Measurements from ENCODE around the gene SBF2. TPM values are rescaled to one million over a fixed set of nuclear protein-coding genes. Genes with fewer than 3 reads are reported as not detected.

SBF2 gene
- total RNA-seq, 1 donor from 2014 or later: 44.9 TPM

DNA sequence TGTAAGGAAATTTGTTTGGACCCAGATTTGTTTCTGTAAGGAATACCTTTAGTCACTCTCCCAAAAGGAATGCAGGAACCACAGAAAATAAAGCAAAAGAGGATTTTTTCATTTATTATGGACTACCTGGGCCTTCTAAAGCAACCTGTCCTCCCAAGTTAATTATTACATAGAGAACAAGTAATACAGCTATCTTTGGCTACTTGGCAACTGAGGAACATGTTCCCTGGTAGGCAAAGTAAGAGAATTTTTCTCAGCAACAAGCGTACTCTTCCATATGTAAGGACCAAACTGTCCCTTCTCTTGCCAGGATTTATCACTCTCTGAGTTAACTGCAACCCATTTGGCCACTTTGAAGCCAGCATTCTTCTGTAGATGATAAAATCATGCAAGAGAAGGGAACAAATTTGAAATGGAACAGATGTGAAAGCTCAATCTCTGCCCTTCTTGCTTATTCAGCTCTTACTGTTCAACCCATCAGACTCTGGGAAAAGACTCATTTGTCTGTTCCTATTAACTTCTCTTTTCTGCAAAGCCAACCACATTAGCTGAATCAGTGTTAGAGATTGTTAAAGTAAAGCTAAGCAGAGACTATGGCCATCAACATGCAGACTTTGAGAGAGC, 440.0 kb downstream of the SBF2 start:
- H3K36me3 Mint-ChIP-seq (ENCODE audit: insufficient read depth): peaks cover 3% of the 10 kb centered on the region
- peaks cover 25% of the 10 kb centered on the region for H3K4me1 Mint-ChIP-seq (ENCODE audit: low read depth)
- no peak for DNase-seq (ENCODE audit: low spot score, unreplicated experiment)
- TF ChIP-seq, protein P1, sequence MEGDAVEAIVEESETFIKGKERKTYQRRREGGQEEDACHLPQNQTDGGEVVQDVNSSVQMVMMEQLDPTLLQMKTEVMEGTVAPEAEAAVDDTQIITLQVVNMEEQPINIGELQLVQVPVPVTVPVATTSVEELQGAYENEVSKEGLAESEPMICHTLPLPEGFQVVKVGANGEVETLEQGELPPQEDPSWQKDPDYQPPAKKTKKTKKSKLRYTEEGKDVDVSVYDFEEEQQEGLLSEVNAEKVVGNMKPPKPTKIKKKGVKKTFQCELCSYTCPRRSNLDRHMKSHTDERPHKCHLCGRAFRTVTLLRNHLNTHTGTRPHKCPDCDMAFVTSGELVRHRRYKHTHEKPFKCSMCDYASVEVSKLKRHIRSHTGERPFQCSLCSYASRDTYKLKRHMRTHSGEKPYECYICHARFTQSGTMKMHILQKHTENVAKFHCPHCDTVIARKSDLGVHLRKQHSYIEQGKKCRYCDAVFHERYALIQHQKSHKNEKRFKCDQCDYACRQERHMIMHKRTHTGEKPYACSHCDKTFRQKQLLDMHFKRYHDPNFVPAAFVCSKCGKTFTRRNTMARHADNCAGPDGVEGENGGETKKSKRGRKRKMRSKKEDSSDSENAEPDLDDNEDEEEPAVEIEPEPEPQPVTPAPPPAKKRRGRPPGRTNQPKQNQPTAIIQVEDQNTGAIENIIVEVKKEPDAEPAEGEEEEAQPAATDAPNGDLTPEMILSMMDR (IDR thresholded peaks at IDR 0.05; ENCODE audit: unreplicated experiment): no peak
- H3K4me3 Mint-ChIP-seq (ENCODE audit: low read depth): no peak overlapping the region
- no peaks in the 10 kb centered on the region for H3K27me3 Mint-ChIP-seq
- no peak overlapping the region for H3K27ac Mint-ChIP-seq
- no peaks in the 10 kb centered on the region for H3K9me3 Mint-ChIP-seq (ENCODE audit: low read depth)

- no peak overlapping the region for H3K4me3 Mint-ChIP-seq (ENCODE audit: low read depth)
Measured at GRCh38 chr11:9852465-9852864, 441.6 kb downstream of the SBF2 start.

DNA sequence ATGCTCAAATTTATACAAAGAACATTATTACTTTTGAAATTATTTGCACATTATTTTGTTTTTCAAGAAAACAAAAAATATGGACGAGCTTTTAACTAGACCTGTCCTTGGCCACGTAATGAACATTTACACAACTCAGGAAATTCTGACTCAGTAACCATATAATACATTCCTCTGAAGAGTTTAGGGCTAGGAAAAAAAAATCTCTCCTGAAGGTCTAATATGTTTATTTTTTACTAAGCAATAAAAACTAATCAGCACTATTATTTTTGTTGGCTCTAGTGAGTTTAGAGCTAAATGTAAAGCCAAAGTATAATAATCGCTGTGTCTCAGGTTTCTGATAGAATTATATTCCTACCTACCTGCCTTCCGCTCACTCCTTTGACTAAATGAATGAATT, 442.7 kb downstream of the SBF2 start:
- H3K27ac Mint-ChIP-seq: no peak overlapping the region
- peaks cover 4% of the 10 kb centered on the region for H3K36me3 Mint-ChIP-seq (ENCODE audit: insufficient read depth)
- no peaks in the 10 kb centered on the region for H3K27me3 Mint-ChIP-seq
- DNase-seq (ENCODE audit: low spot score, unreplicated experiment): no peak
- H3K4me1 Mint-ChIP-seq (ENCODE audit: low read depth): peaks cover 9% of the 10 kb centered on the region
- no peak overlapping the region for H3K4me3 Mint-ChIP-seq (ENCODE audit: low read depth)
- H3K9me3 Mint-ChIP-seq (ENCODE audit: low read depth): no peaks in the 10 kb centered on the region
- TF ChIP-seq, protein P1 (IDR thresholded peaks at IDR 0.05; ENCODE audit: unreplicated experiment): no peak

More at GRCh38 chr11:9852465-9852864, 441.6 kb downstream of the SBF2 start:
- Mint-ChIP-seq H3K9me3 (ENCODE audit: low read depth) (no peaks in the 10 kb centered on the region), H3K27ac (no peak overlapping the region), H3K4me1 (ENCODE audit: low read depth) (peaks cover 13% of the 10 kb centered on the region), H3K27me3 (no peaks in the 10 kb centered on the region), H3K36me3 (ENCODE audit: insufficient read depth) (peaks cover 4% of the 10 kb centered on the region)
- TF ChIP-seq, protein P1 (IDR thresholded peaks at IDR 0.05; ENCODE audit: unreplicated experiment): no peak
- no peak for DNase-seq (ENCODE audit: low spot score, unreplicated experiment)

GRCh38 chr11:9850224-9850895, 443.7 kb downstream of the SBF2 start:
- Mint-ChIP-seq H3K4me3 (ENCODE audit: low read depth) (no peak overlapping the region), H3K4me1 (ENCODE audit: low read depth) (peaks cover 9% of the 10 kb centered on the region), H3K27me3 (no peaks in the 10 kb centered on the region), H3K9me3 (ENCODE audit: low read depth) (no peaks in the 10 kb centered on the region), H3K27ac (no peak overlapping the region), H3K36me3 (ENCODE audit: insufficient read depth) (peaks cover 7% of the 10 kb centered on the region)
- no peak for DNase-seq (ENCODE audit: low spot score, unreplicated experiment)
- TF ChIP-seq, protein P1 (IDR thresholded peaks at IDR 0.05; ENCODE audit: unreplicated experiment): no peak

DNA sequence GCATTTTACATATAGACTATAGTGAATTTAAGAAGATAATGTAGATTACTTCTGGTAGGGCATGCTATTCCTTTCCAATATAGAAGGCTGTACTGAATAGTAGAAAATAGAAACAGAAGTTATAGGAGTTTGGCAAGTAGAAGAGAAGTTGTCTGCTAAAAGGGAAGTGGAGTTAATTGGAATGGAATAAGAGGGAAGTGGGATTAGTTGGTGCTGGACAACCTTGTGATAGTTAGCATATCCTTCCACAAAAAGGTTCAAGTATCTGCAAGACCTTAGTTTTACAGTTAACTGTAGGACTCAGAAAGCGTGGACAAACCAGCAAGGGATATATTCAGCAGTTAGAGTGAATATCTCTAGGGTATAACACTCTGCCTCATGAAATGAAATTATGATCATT, 444.6 kb downstream of the SBF2 start:
- Mint-ChIP-seq H3K4me3 (ENCODE audit: low read depth) (no peak overlapping the region), H3K27me3 (no peaks in the 10 kb centered on the region), H3K27ac (no peak overlapping the region), H3K4me1 (ENCODE audit: low read depth) (peaks cover 9% of the 10 kb centered on the region), H3K9me3 (ENCODE audit: low read depth) (no peaks in the 10 kb centered on the region), H3K36me3 (ENCODE audit: insufficient read depth) (peaks cover 10% of the 10 kb centered on the region)
- TF ChIP-seq, protein P1 (IDR thresholded peaks at IDR 0.05; ENCODE audit: unreplicated experiment): no peak
- DNase-seq (ENCODE audit: low spot score, unreplicated experiment): no peak
